ENCODE measurements around the gene IFITM1. TPM values are rescaled to one million over a fixed set of nuclear protein-coding genes. Genes with fewer than 3 reads are reported as not detected.

The IFITM1 gene
- total and polyA plus RNA-seq, 2 of the 8 experiments (the other 6 are each of a cell fraction or from before 2014, with no cell fraction given): 394 to 1,464 TPM

GRCh38 chr11:346529-346928 is 32.7 kb downstream of the IFITM1 start:
- Histone ChIP-seq H3K4ac (replicated peaks; ENCODE audit: insufficient read length, low read depth, low read length) (no peak overlapping the region), H2BK15ac (ENCODE audit: low read length) (no peak overlapping the region), H2BK5ac (ENCODE audit: low read depth, low read length) (no peak overlapping the region), H3K23me2 (ENCODE audit: low read depth, low read length) (peaks cover 8% of the 10 kb centered on the region; the same call in 1 of the 2 replicates), H3K27me3 (replicated peaks in 1 of 4; ENCODE audit: control insufficient read depth in 3 of 4, extremely low read depth in 1 of 4, insufficient read depth in 3 of 4, low read length in 3 of 4) (no peaks in the 10 kb centered on the region), H3K79me1 (ENCODE audit: low read depth, low read length) (no peaks in the 10 kb centered on the region), H2BK20ac (ENCODE audit: low read length) (no peak overlapping the region), H3K18ac (ENCODE audit: extremely low read depth, low read length) (no peak overlapping the region), H2BK120ac (replicated peaks; ENCODE audit: low read depth, low read length) (no peak overlapping the region), H3K4me1 (replicated peaks in 1 of 4; ENCODE audit: control insufficient read depth in 3 of 4, insufficient read depth in 4 of 4, low read length in 3 of 4) (peaks cover 0 to 10% (median 6%) of the 10 kb centered on the region in 4 experiments; a peak in 5 of 7 replicates), H3K36me3 (ENCODE audit: control insufficient read depth in 2 of 4, insufficient read depth in 4 of 4, low read length in 3 of 4) (no peaks in the 10 kb centered on the region), H2AK5ac (ENCODE audit: low read depth, low read length) (no peak overlapping the region), H3K4me2 (ENCODE audit: insufficient read depth in 1 of 2, low read depth in 2 of 2, low read length in 2 of 2) (no peak overlapping the region), H3K79me2 (ENCODE audit: control insufficient read depth in 1 of 2, insufficient read depth in 2 of 2, low read length in 2 of 2) (no peaks in the 10 kb centered on the region), H4K91ac (replicated peaks; ENCODE audit: insufficient read length, low read length) (no peak overlapping the region), H3K27ac (ENCODE audit: low read depth, low read length) (no peak overlapping the region), H4K20me1 (replicated peaks in 1 of 2; ENCODE audit: control insufficient read depth in 1 of 2, insufficient read depth in 2 of 2, low read length in 2 of 2) (no peaks in the 10 kb centered on the region), H4K8ac (ENCODE audit: extremely low read depth, insufficient read depth, low read length) (no peak overlapping the region), H2AFZ (ENCODE audit: low read length) (no peak overlapping the region), H4K5ac (ENCODE audit: insufficient read length, low read depth, low read length) (no peak overlapping the region), H3K56ac (replicated peaks; ENCODE audit: insufficient read length, low read depth, low read length) (no peak overlapping the region), H3K9me3 (ENCODE audit: insufficient read depth in 2 of 2, low read depth in 1 of 2, low read length in 1 of 2) (no peaks in the 10 kb centered on the region), H3K23ac (ENCODE audit: insufficient read length) (no peak overlapping the region), H3K4me3 (ENCODE audit: extremely low read depth in 1 of 4, insufficient read depth in 2 of 4, low read depth in 3 of 4, low read length in 4 of 4) (no peak overlapping the region), H3K9ac (replicated peaks in 1 of 4; ENCODE audit: extremely low read depth in 1 of 4, low read depth in 3 of 4, low read length in 3 of 4) (no peak overlapping the region), H2BK12ac (ENCODE audit: low read depth, low read length) (no peak overlapping the region), H3K14ac (ENCODE audit: insufficient read length) (no peak overlapping the region)
- FAIRE-seq (no peak), DNase-seq (ENCODE audit: low read depth in 1 of 2, low spot score in 2 of 2) (no peak)
- WGBS, 2 experiments (ENCODE audit: extremely low coverage in 1 of 2, insufficient coverage in 1 of 2, insufficient read length in 1 of 2, insufficient replicate concordance in 2 of 2, low coverage in 1 of 2, low lambda C conversion rate in 2 of 2, missing lambda C conversion rate in 1 of 2): 90% methylated on average over 3 of the region's 3 CpGs; no CpG with 5 or more reads in 1 of the 2 experiments
- ChIA-PET CTCF (ENCODE audit: partially characterized antibody) (interaction anchor here (0.8 to 1.9 kb wide), 6 partner anchors 16 to 97 kb away, joined by 3 to 8 read pairs (median 4); no protein-coding TSS in a partner anchor), POLR2A (ENCODE audit: partially characterized antibody) (no interaction called here)
- no peak for TF ChIP-seq RBBP5 (IDR thresholded peaks at IDR 0.05; ENCODE audit: borderline replicate concordance, low read depth, low read length)
- no peak for TF ChIP-seq SP4 (IDR thresholded peaks at IDR 0.05; ENCODE audit: low read length)
- TF ChIP-seq NRF1 (IDR thresholded peaks at IDR 0.05; ENCODE audit: low read depth, low read length): no peak
- no peak for TF ChIP-seq RFX5 (IDR thresholded peaks at IDR 0.05; ENCODE audit: borderline replicate concordance, low read depth, low read length)
- no peak for TF ChIP-seq JUND (IDR thresholded peaks at IDR 0.05; ENCODE audit: low read length)
- no peak for TF ChIP-seq GTF2F1 (IDR thresholded peaks at IDR 0.05; ENCODE audit: borderline replicate concordance, low read depth, low read length)
- no peak for TF ChIP-seq CEBPB (IDR thresholded peaks at IDR 0.05; ENCODE audit: low read depth, low read length)
- TF ChIP-seq TAF1 (IDR thresholded peaks at IDR 0.05; ENCODE audit: low read depth, low read length): no peak
- no peak for TF ChIP-seq USF2 (IDR thresholded peaks at IDR 0.05; ENCODE audit: low read length)
- no peak for TF ChIP-seq CBX8 (IDR thresholded peaks at IDR 0.05; ENCODE audit: borderline replicate concordance, low read depth, low read length)
